K562 (cell line): ENCODE measurements around the gene NOP16. TPM values are rescaled to one million over a fixed set of nuclear protein-coding genes. Genes with fewer than 3 reads are reported as not detected.
A peak's percentile ranks its signal among the peaks of the same experiment; 100 is the strongest.

ENCODE experiments used
- ATAC-seq: fragments of 200-7000 bp; cut with Tn5 transposase; 3 replicates; pipeline ENCODE4 v1.9.1; 2020; ENCODE audit warnings: moderate library complexity
- BruUV-seq: library from RNA; stranded (reverse); fragments of 400-500 nt; replicated peaks from 2 replicates; lab custom pipeline; 2021; lab: Mats Ljungman, UMichigan
- CTCF ChIA-PET: fragments of 300-600 bp; formaldehyde crosslinking; extraction: SDS; loops from one replicate; lab custom pipeline; 2021; ENCODE audit warnings: low intra/inter-chr PET ratio; lab: Yijun Ruan, JAX
- POLR2A ChIA-PET: fragments of 300-600, 350-650 bp; sonication (Branson Sonifier 250); formaldehyde crosslinking; extraction: SDS; loops from one replicate; lab custom pipeline; 2021; ENCODE audit warnings: antibody characterized with exemption, inconsistent platforms; lab: Yijun Ruan, JAX
- DNase-seq, 4 experiments: peaks; one replicate each; pipeline versions ENCODE4 v3.0.0 to v3.0.0-alpha.2; 2011 to 2018; ENCODE audit warnings: low spot score in 3 of 4, mixed read lengths in 3 of 4; ENCODE audit errors: extremely low read depth in 1 of 4
- FAIRE-seq: peaks from 2 replicates; lab custom pipeline; 2011; peaks lifted over from hg19 to GRCh38; lab: Jason Lieb, UNC
- H2AFZ ChIP-seq: 2 replicates; pipeline ENCODE4 v1.6.0; 2011; ENCODE audit warnings: low read depth, low read length, control low read depth, inconsistent platforms
- H3K27ac ChIP-seq: fragments of 200-600 bp; 3 replicates; pipeline ENCODE4 v1.8.0; 2011; ENCODE audit warnings: low read depth, mild to moderate bottlenecking, control low read depth, inconsistent platforms, low read length, moderate library complexity, mixed read lengths; ENCODE audit errors: extremely low read depth
- H3K27me3 ChIP-seq, 2 experiments: fragments of 300-600 bp in 1 of 2; 2 replicates in 1 of 2; 3 replicates in 1 of 2; pipeline versions ENCODE4 v1.6.0 to v1.8.0; 2011; ENCODE audit warnings: inconsistent platforms in 2 of 2, low read length in 2 of 2, mild to moderate bottlenecking in 1 of 2, mixed read lengths in 1 of 2, moderate library complexity in 1 of 2; ENCODE audit not compliant: control insufficient read depth in 2 of 2, insufficient read depth in 2 of 2
- H3K36me3 ChIP-seq: fragments of 300-600 bp; 3 replicates; pipeline ENCODE4 v1.8.0; 2011; ENCODE audit warnings: mild to moderate bottlenecking, low read length, inconsistent platforms; ENCODE audit not compliant: control insufficient read depth, insufficient read depth
- H3K4me1 ChIP-seq, 2 experiments: fragments of 200-600 bp in 1 of 2; replicated peaks in 1 of 2; 2 replicates in 1 of 2; 3 replicates in 1 of 2; pipeline versions ENCODE4 v1.5.1 to v1.8.0; 2011; ENCODE audit warnings: inconsistent platforms in 2 of 2, low read length in 2 of 2, mild to moderate bottlenecking in 1 of 2, mixed read lengths in 1 of 2, moderate library complexity in 1 of 2; ENCODE audit not compliant: control insufficient read depth in 2 of 2, insufficient read depth in 2 of 2
- H3K4me2 ChIP-seq: 2 replicates; pipeline ENCODE4 v1.6.1; 2011; ENCODE audit warnings: low read length, control low read depth, inconsistent platforms, mixed read lengths; ENCODE audit not compliant: insufficient read depth
- H3K4me3 ChIP-seq: fragments of 200-600 bp; sonication (generic), shearing (Covaris generic); 2 replicates; pipeline ENCODE4 v1.5.1; 2016; ENCODE audit warnings: control low read depth, inconsistent platforms
- H3K79me2 ChIP-seq: fragments of 200-600 bp; 3 replicates; pipeline ENCODE4 v1.8.0; 2011; ENCODE audit warnings: low read length, inconsistent platforms; ENCODE audit not compliant: control insufficient read depth, insufficient read depth
- H3K9ac ChIP-seq, 2 experiments: 2 replicates each; pipeline versions ENCODE4 v1.6.0 to v1.6.1; 2011; ENCODE audit warnings: low read depth in 2 of 2, low read length in 2 of 2, control low read depth in 1 of 2, inconsistent platforms in 1 of 2, mild to moderate bottlenecking in 1 of 2, mixed read lengths in 1 of 2; ENCODE audit not compliant: insufficient read depth in 1 of 2
- H3K9me1 ChIP-seq: one replicate; pipeline ENCODE4 v1.6.0; 2011; ENCODE audit warnings: inconsistent platforms, mild to moderate bottlenecking, low read length, moderate library complexity; ENCODE audit not compliant: control insufficient read depth, insufficient read depth
- H3K9me3 ChIP-seq: replicated peaks from 2 replicates; pipeline ENCODE4 v1.5.1; 2011; ENCODE audit warnings: low read depth, low read length, inconsistent platforms; ENCODE audit not compliant: control insufficient read depth, insufficient read depth
- H4K20me1 ChIP-seq: replicated peaks from 2 replicates; pipeline ENCODE4 v1.6.1; 2011; ENCODE audit warnings: low read length, inconsistent platforms, mixed read lengths; ENCODE audit not compliant: control insufficient read depth, insufficient read depth
- BCOR ChIP-seq: fragments of 450-650 bp; IDR thresholded peaks from 2 replicates; pipeline ENCODE4 v1.6.1; 2016
- CBX1 ChIP-seq: sonication (generic); IDR thresholded peaks from 2 replicates; pipeline ENCODE4 v1.6.1; 2016; ENCODE audit warnings: antibody characterized with exemption, low read depth, mild to moderate bottlenecking
- CCNT2 ChIP-seq: IDR thresholded peaks from 2 replicates; pipeline ENCODE4 v1.6.1; 2011; ENCODE audit warnings: borderline replicate concordance, low read depth, mild to moderate bottlenecking, moderate library complexity, mixed read lengths, low read length; ENCODE audit not compliant: insufficient read length; ENCODE audit errors: extremely low read depth
- CHD1 ChIP-seq: fragments of 200-600 bp; sonication (generic); IDR thresholded peaks from one replicate; pipeline ENCODE4 v1.6.1; 2012; ENCODE audit warnings: mild to moderate bottlenecking, moderate library complexity, low read length, inconsistent platforms
- EP300 ChIP-seq: IDR thresholded peaks from 2 replicates; pipeline ENCODE4 v1.6.1; 2012; ENCODE audit warnings: low read length, improper control_type of control experiment
- NR3C1 ChIP-seq: sonication (generic); formaldehyde crosslinking; IDR thresholded peaks from 2 replicates; pipeline ENCODE4 v1.8.1; 2022; ENCODE audit warnings: missing genetic modification reagents
- PTBP1 ChIP-seq: fragments of 200-400 bp; formaldehyde crosslinking; IDR thresholded peaks from 2 replicates; pipeline ENCODE4 v1.6.1; 2017; ENCODE audit warnings: low read depth, low read length
- RBM25 ChIP-seq: fragments of 200-400 bp; formaldehyde crosslinking; IDR thresholded peaks from 2 replicates; pipeline ENCODE4 v1.6.1; 2018; ENCODE audit warnings: low read length, low read depth, moderate library complexity; ENCODE audit not compliant: severe bottlenecking
- SMARCB1 ChIP-seq: IDR thresholded peaks from 2 replicates; pipeline ENCODE4 v1.6.1; 2011; ENCODE audit warnings: improper control_type of control experiment, low read depth; ENCODE audit not compliant: insufficient read length
- TOE1 ChIP-seq, 2 experiments: fragments of 450-650 bp in 1 of 2; sonication (generic) in 1 of 2; formaldehyde crosslinking in 1 of 2; IDR thresholded peaks; 2 replicates each; pipeline versions ENCODE4 v1.7.1 to v1.8.0; 2016 to 2022; ENCODE audit warnings: borderline replicate concordance in 2 of 2, mild to moderate bottlenecking in 2 of 2, antibody characterized with exemption in 1 of 2, inconsistent platforms in 1 of 2, low read depth in 1 of 2, missing genetic modification reagents in 1 of 2, moderate library complexity in 1 of 2
- ZBTB7A ChIP-seq: IDR thresholded peaks from 2 replicates; pipeline ENCODE4 v1.6.1; 2011; ENCODE audit warnings: low read depth, mild to moderate bottlenecking, low read length, moderate library complexity, borderline replicate concordance; ENCODE audit not compliant: control insufficient read depth
- ZNF121 ChIP-seq: sonication (generic); formaldehyde crosslinking; conservative IDR thresholded peaks from 2 replicates; pipeline ENCODE4 v1.8.0; 2022; ENCODE audit warnings: missing genetic modification reagents
- ZNF584 ChIP-seq: fragments of 200-800 bp; sonication (Bioruptor generic); IDR thresholded peaks from 2 replicates; pipeline ENCODE4 v1.6.1; 2016; ENCODE audit warnings: low read depth, mild to moderate bottlenecking, missing genetic modification characterization, missing compliant biosample characterization
- WGBS: fragments of 100-300 bp; shearing (Covaris generic); methylation state at CpG from one replicate; pipeline ENCODE4 v1.1.6; 2016; ENCODE audit warnings: low coverage, mixed read lengths; ENCODE audit not compliant: insufficient coverage; ENCODE audit errors: missing lambda C conversion rate; 5-methylcytosine and 5-hydroxymethylcytosine counted together
- in situ Hi-C: fragments of 300-500 bp; cut with MboI; formaldehyde crosslinking; loops from 4 replicates; pipeline ENCODE4 v1.15.0; 2018; ENCODE audit warnings: inconsistent platforms, mixed read lengths
- intact Hi-C: fragments of 100-400 bp; cut with micrococcal nuclease; formaldehyde crosslinking; loops from 2 replicates; pipeline ENCODE4 v1.14.2; 2022
- polyA plus RNA-seq, 8 experiments: library from polyadenylated mRNA; depleted of rRNA in 4 of 8; stranded (reverse) in 5 of 8; unstranded in 3 of 8; fragments of >200 nt; fragmentation: Nextera tagmentation in 2 of 8; fragmentation: Illumina TruSeq in 1 of 8; extraction: Ambion mirVana in 2 of 8; extraction: Trizol in 1 of 8; gene quantifications; 2 replicates each; pipeline versions ENCODE4 v1.2.1 to v1.2.3, GENCODE V29; 2011 to 2014; ENCODE audit warnings: inconsistent platforms in 1 of 8, missing spikeins in 1 of 8
- total RNA-seq, 7 experiments: library from RNA; depleted of rRNA in 6 of 7; stranded (reverse); fragments of >200 nt in 6 of 7; fragmentation: Illumina TruSeq in 2 of 7; extraction: Trizol in 2 of 7; gene quantifications; 2 replicates each; pipeline versions ENCODE4 v1.2.1 to v1.2.3, GENCODE V29; 2011 to 2021; ENCODE audit warnings: low replicate concordance in 1 of 7
- TF ChIP-seq, protein P1 (sequence below), 3 experiments: fragments of 200-800 bp in 1 of 3; fragments of 250-450 bp in 1 of 3; fragments of 450-650 bp in 1 of 3; sonication (Bioruptor Pico) in 1 of 3; sonication (Bioruptor generic) in 1 of 3; formaldehyde crosslinking in 1 of 3; IDR thresholded peaks; 2 replicates each; pipeline versions ENCODE4 v1.6.1 to v1.8.0; 2016 to 2022; ENCODE audit warnings: mild to moderate bottlenecking in 2 of 3, missing genetic modification characterization in 2 of 3, missing compliant biosample characterization in 1 of 3, moderate library complexity in 1 of 3
- TF ChIP-seq, protein P2 (sequence below): fragments of 250-450 bp; sonication (Bioruptor Pico); IDR thresholded peaks from 2 replicates; pipeline ENCODE4 v1.8.0; 2022; ENCODE audit warnings: moderate library complexity, mild to moderate bottlenecking, inconsistent platforms

The NOP16 gene
- total and polyA plus RNA-seq, 9 of the 15 experiments (the other 6 are each of a cell fraction or from before 2014, with no cell fraction given): 92.5 to 342 (median 148) TPM

DNA sequence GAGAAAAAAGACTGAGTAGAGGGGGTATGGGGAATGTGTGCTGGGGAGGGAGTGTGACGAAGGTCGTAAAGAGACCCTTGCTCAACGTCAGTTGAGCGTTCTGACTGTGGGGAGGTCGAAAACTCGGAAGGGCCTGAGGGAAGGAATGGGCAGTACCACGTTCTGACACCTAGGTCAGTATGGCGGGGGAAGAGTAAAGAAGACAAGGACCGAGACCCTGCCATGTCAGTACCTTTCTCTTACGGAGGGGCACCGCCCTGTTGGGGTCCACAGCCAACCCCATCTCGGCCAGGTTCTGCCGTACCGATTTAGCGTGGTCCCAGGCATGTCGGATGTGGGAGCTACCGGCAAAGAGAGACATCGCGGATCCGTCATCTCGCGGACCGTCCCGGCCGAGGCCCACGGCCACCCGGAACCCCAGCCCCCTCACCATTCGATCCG, 375 bp downstream of the NOP16 start (continued):
- TF ChIP-seq, protein P1, sequence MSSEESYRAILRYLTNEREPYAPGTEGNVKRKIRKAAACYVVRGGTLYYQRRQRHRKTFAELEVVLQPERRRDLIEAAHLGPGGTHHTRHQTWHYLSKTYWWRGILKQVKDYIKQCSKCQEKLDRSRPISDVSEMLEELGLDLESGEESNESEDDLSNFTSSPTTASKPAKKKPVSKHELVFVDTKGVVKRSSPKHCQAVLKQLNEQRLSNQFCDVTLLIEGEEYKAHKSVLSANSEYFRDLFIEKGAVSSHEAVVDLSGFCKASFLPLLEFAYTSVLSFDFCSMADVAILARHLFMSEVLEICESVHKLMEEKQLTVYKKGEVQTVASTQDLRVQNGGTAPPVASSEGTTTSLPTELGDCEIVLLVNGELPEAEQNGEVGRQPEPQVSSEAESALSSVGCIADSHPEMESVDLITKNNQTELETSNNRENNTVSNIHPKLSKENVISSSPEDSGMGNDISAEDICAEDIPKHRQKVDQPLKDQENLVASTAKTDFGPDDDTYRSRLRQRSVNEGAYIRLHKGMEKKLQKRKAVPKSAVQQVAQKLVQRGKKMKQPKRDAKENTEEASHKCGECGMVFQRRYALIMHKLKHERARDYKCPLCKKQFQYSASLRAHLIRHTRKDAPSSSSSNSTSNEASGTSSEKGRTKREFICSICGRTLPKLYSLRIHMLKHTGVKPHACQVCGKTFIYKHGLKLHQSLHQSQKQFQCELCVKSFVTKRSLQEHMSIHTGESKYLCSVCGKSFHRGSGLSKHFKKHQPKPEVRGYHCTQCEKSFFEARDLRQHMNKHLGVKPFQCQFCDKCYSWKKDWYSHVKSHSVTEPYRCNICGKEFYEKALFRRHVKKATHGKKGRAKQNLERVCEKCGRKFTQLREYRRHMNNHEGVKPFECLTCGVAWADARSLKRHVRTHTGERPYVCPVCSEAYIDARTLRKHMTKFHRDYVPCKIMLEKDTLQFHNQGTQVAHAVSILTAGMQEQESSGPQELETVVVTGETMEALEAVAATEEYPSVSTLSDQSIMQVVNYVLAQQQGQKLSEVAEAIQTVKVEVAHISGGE (CRISPR knock-in tag; IDR thresholded peaks at IDR 0.05): peak in 1 of 3 experiments; percentile 19; a peak in 1 of 6 replicates
- no peak for TF ChIP-seq TOE1 (IDR thresholded peaks at IDR 0.05; ENCODE audit: borderline replicate concordance)
- TF ChIP-seq TOE1 (CRISPR knock-in tag; IDR thresholded peaks at IDR 0.05; ENCODE audit: borderline replicate concordance, low read depth): 0 out of 2 replicates have a peak, but pooled peaks have one; percentile 31

DNA sequence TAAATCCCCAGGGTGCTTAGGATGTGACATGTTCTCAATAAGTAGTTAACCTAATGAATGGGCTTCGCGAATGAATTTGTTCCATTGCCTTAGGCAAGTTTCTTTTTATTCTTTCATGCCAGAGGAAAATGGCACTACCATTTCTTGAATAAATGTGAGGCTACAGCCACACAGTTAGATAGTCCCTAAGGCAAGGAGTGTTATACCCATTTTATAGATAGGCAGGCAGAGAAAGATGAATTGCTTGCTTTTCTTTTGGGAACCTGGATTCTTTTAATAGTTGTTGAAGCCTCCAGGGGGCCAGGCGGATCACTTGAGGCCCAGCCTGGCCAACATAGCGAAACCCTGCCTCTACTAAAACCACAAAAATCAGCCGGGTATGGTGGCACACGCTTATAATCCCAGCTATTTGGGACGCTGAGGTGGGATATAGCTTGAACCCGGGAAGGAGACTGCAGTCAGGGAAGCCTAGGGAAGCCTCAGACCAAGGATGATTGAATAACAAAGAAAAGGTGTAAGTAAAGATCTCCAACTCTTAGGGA, 943 bp downstream of the NOP16 start:
- peaks cover 81% of the 10 kb centered on the region for H3K36me3 ChIP-seq
- DNase-seq (no peak), ATAC-seq (no peak), FAIRE-seq (no peak)
- H3K9me3 ChIP-seq: no peaks in the 10 kb centered on the region
- no peak overlapping the region for H2AFZ ChIP-seq
- in situ Hi-C loops (no loop called here), intact Hi-C loops (no loop called here)
- H3K4me2 ChIP-seq: peak overlapping the region; percentile 99
- WGBS: 2% methylated on average over 8 of the region's 8 CpGs
- no peaks in the 10 kb centered on the region for H3K9me1 ChIP-seq
- TSS peak; percentile 52 for BruUV-seq
- no peaks in the 10 kb centered on the region for H3K27me3 ChIP-seq
- H3K4me3 ChIP-seq: peak overlapping the region; percentile 69
- H3K27ac ChIP-seq: peak overlapping the region; percentile 97
- TF ChIP-seq, protein P2, sequence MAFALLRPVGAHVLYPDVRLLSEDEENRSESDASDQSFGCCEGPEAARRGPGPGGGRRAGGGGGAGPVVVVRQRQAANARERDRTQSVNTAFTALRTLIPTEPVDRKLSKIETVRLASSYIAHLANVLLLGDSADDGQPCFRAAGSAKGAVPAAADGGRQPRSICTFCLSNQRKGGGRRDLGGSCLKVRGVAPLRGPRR (CRISPR knock-in tag): no peak
- TF ChIP-seq NR3C1: no peak
- peak; percentile 51; the same call in 1 of the 2 replicates for TF ChIP-seq ZNF121 (CRISPR knock-in tag)
- TF ChIP-seq CCNT2: no peak
- no peak for TF ChIP-seq EP300
- no peak for TF ChIP-seq CBX1
- no peak for TF ChIP-seq CHD1
- no peak for TF ChIP-seq PTBP1
- peak; percentile 61 for TF ChIP-seq RBM25
- peak; percentile 40; the same call in 1 of the 2 replicates for TF ChIP-seq BCOR
- no peak for TF ChIP-seq SMARCB1
- TF ChIP-seq ZNF584: peak; percentile 11; the same call in 1 of the 2 replicates
- TF ChIP-seq ZBTB7A: 0 out of 2 replicates have a peak, but pooled peaks have one; percentile 11
- CTCF ChIA-PET: no interaction called here
- no peaks in the 10 kb centered on the region; the same call in 1 of the 2 replicates for H4K20me1 ChIP-seq
- H3K4me1 ChIP-seq: peaks cover 6 to 19% of the 10 kb centered on the region in 2 experiments; a peak in 4 of 5 replicates
- peaks cover 58% of the 10 kb centered on the region for H3K79me2 ChIP-seq
- POLR2A ChIA-PET: interaction anchor here (1.0 kb wide), 1 partner anchor 97 kb away, joined by 3 read pairs; no protein-coding TSS in a partner anchor
- H3K9ac ChIP-seq: peak overlapping the region; percentile 96 to 98
